ENCODE data around the gene CCSER1.

DNA sequence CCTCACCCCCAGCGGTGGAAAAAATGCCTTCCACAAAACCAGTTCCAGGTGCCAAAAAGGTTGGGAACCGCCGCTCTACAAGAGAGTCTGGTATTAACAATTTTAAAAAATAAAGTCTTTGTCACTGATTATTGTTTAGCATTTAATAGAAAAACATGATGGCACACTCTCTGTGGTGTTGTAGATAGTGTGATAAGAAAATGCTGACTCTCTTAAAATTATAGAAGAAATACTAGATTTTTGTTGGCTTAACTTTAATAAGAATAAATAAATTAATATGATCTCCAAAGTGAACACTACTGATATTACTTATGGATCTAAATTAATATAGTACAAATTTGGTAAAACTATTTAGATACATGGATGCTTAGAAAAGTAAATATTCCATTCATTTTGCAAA, 943.5 kb downstream of the CCSER1 start:
- TF ChIP-seq CTCF (IDR thresholded peaks at IDR 0.05; ENCODE audit: poor library complexity) (no peak), EZH2 (IDR thresholded peaks at IDR 0.05; ENCODE audit: borderline replicate concordance) (no peak), EZH2phosphoT487 (IDR thresholded peaks at IDR 0.05; ENCODE audit: low read depth, severe bottlenecking, unreplicated experiment) (no peak)

All from hepatocyte (in vitro differentiated cells).